Stimulated activated CD8-positive, alpha-beta memory T cell treated with anti-CD3 and anti-CD28 coated beads, Interleukin-12 subunit alpha, Interleukin-12 subunit beta, amount 100 ng/mL, for 24 hours (primary cell): ENCODE results near the gene CBL.

Experiments used
- DNase-seq: peaks from one replicate; pipeline ENCODE4 v3.0.0-alpha.2; 2020; ENCODE audit errors: extremely low read depth

The CBL gene

DNA sequence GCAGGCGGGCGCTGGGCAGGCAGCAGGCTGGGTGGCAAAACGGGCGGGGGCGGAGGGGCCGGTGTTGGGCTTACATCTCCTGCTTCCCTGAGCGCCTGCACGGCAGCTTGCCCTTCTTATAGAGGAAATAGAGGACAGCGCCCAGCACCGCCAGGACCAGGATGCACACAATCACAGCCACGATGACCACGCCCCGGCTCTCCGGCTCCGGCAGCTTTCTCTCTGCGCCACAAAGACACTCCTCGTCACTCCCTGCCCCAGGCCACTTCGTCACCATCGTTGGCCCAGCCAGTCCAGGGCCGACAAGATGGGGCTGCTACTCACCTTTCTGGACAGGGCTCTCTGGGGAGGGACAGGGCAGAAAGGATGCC, 104.5 kb downstream of the CBL start:
- DNase-seq: no peak

DNA sequence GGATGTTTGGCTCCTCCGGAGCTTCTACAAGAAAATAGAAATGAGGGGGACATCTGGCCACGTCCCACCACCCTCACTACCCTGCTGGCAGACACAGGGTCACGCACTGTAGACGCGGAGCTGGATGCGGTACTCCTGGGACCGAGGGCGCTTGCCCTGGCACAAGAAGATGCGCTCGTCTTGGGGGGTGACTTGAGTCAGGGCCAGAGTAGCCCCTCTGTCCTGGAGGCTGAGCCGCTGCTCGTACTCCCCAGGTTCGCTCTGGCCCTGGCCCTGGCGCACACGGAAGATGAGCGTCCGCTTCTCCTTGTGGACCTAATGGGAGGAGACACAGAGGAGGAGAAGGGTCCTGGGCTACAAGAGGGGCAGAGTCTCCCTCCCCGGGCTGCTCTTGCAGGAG, 108.6 kb downstream of the CBL start:
- no peak for DNase-seq

DNA sequence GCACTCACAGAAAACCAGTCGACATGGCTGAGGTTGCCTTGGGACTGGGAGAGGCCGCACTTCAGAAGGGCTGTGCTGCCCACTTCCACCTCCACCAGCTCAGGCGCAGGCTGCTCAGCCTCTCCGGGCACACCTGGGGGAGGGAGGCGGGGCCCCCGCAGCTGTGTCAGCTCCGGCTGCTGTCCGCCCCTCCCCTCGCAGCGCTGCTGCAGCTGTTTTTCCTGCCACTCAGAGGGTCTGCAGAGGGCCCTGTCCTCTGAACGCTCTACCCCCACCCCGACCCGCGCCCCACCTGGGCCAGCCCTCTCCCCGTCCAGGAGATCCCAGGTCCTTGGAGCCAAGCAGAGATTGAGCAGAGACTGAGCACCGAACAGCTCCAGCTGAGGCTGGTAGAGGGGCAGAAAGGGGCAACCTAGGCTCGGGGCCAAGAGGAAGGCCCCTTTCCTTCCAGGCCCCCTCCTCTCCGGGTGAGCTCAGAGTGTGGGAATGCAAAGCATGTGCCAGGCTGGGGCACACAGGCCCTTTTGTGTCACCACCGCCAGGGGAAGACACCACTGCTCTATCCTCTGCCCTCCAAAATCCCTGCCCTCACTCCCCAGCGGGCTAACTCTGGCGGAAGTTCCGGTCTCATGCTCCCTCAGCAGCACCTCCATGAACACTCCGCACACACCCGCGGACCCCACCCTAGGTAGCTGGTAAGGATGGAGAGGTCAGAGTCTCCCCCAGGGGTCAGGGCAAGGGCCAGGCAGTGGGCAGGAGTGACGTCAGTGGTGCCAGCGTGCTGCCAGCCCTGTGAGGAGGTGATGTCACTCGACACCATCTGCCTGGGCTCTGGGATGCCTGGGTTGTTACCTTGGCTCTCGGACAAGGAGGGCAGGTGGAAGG, 109.2 kb downstream of the CBL start:
- no peak for DNase-seq

DNA sequence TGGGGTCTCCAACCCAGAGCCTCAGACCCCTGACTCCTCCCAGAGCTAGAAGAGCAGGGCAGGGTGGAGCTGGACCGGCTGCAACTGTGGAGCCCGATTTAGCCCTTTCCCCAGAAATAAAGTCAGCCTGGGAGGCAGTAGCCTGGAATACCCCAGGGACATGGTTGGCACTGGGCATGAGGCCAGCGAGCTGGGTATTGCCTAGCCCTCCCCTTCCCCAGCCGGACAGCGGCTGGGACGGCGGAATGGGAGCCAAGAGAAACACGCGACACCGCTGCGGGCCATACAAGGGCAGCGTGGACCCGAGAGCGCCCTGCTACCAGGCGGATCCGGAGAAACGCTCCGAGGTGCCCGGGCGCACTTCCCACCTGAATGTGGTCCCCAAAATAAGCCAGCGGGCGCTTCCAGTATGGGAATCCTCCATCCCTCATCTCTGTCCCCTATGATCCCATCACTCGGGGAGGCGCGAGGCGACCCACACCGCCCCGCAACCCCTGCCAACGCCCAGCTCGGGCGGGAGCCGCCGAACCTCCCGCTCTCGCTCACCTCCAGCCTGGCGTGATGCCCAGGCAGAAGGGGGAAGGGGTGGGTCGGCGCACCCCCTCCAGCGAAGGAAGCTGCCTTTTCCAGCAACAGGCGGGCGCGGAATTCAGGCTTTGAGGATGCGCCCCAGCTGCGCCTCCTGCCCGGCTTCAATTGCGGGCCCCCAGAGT, 110.0 kb downstream of the CBL start:
- no peak for DNase-seq

DNA sequence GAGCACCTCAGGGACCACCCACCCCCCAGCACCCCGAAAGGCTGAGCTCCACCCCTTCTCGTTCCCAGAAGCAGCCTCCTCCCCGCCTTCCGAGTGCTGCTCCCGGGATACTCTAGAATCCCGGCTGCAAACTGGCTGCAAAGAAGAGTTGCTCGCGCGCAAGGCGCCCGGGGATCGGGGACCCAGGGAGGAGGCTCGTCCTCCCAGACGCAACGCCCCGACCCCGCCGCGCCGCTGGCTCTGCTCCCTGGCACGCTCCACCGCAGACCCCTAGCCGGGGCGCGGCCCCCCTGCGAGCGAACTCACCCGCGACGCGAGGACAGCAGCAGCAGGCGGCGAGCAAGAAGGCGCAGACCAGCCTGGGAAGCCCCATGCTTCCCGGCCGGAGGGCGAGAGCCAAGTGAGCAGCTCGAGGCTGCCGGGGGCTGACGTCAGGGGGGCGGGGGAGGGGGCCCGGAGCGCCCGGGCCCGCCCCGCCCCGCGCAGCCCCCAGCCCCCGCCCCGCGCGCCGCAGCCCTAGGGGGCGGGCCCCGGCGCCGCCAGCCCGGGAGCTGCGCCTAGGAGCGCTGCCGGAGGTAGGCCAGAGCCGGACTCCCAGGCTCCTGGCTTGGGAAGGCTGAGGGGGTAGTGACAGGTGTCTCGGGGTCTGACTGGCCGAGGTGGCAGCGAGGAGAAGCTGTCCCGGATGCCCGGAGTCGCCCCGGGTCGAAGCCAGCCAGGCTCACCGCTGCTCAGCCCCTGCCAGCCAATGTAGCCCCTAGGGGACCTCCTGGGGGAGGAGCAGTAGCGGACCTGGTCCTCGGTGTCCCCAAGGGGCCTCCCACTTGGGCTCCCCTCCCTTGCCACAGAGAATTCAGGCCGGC, 110.8 kb downstream of the CBL start, which contains the start of gene MCAM:
Gene MCAM (minus strand): TSS at position 402 of the 863 bp plus-strand sequence. CDS start 29 bp downstream, at position 373.
- no peak for DNase-seq

DNA sequence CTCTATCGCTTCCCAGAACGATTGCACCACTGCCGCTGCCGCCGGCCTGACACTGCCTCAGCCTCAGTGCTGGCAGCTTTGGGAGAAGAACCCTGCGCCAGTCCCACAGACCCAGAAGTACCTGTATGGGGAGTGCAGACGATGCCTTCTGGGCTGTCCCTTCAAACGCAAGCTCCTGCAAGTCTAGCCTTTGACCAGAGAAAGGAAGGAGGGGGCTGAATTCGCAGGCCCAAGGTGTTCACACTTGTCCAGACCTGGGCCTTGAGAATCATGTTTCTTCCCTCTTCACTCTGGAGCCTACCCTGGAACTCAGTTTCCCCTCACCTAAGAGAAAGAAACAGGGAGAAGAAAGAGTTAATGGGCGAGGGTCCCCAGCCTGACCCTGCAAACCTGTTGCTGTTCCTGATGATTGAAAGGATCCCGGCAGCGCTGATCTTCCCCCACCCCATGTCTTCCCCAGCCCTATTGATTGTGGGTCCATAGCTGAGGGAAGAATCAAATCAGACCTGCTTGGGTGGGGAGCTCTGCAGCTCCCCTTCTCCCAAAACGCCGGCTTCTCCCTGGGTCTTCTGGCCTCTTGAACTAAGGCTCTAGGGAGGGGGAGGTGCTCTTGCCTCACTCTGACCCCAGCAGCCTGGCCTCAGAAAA, 111.6 kb downstream of the CBL start:
- DNase-seq: no peak

DNA sequence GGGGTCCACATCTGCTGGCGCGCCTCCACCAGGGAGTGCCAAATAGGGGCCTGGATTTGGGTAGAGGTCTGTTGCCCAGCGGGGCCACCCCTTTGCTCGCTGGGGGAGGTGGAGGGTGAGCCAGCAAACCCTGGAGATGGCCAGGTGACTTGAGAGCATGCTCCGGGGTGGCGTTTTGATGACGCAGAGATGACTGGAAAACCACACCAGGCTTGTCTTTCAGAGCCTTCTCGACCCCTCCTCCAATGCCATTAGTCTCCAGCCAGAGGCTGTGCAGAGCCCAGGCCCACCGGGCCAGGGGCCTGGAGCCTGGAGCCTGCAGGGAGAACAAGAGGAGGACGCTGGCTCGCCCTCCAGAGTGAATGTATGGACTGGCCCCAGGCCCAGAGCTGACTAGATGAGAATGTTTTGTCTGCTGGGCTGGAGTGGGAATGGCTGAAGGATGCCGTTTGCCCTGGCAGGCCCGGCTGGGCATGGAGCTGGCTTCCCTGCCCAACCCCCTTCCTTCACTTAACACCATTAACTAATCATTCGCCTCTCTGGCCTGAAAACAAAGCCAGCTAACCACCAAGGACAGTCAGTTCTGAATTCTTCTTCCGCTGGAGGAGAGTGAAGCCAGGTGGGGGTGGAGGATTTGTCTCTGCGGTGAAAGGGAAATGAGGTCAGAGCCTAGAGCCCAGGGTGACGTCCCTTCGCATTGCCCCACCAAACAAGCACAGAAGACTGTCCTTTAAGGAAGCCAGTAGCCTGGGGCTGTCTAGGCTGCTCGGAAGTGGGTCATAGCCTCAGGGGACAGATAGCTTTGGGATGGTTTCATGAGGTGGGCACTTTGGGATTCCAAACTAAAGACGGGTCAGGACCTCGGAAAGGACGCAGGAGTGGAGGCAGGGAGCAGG, 112.3 kb downstream of the CBL start:
- no peak for DNase-seq

DNA sequence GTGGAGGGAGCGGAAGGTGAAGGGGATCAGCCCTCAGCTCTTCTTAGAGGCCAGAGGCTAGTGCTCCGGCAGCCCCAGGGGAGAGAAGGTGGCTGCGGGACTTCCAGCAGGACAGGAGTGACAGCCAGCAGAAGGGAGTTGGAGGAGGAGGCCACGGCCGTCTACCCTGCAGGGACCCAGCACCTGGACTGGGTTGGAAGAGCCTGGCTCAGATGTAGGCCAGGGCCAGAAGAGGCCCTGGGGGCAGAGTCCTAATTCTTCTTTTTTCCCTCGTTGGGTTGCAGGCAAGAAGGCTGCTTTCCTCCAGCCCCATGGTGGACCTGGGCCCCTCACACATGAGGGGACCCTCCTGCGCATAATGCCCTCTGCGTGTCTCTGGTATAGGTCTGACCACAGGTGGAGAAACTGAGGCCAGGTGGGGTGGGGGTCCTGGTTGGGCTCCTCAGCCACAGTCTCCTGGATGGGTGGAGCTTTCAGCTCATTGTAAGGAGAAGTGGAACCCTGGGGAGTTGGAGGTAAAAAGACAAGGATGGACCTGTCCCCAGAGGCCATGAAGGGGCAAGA, 113.1 kb downstream of the CBL start:
- no peak for DNase-seq

DNA sequence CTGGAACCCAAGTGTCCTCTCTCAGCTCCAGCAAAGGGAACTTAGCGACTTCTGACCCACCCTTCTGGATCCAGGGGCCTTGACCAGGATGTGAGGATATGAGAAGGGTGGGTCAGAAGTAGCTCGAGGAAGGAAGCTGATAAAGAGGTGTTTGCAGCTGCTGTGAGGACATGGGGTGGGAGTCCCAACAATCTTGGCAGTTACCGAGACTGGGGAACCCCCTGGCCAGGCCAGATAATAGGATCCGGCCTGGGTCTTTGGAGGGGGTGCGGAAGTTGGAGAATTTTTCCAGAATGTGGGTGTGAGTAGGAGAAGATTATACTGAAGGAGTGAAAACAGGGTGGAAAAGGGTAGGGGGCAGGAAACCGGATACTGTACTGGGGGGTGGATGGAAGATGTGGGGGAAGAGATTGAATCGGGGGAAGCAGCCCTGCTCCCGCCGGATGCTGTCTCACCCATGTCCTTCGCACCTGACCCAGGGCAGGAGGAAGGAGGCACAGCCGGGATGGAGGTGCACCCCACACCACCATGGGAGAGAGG, 113.6 kb downstream of the CBL start:
- DNase-seq: no peak

DNA sequence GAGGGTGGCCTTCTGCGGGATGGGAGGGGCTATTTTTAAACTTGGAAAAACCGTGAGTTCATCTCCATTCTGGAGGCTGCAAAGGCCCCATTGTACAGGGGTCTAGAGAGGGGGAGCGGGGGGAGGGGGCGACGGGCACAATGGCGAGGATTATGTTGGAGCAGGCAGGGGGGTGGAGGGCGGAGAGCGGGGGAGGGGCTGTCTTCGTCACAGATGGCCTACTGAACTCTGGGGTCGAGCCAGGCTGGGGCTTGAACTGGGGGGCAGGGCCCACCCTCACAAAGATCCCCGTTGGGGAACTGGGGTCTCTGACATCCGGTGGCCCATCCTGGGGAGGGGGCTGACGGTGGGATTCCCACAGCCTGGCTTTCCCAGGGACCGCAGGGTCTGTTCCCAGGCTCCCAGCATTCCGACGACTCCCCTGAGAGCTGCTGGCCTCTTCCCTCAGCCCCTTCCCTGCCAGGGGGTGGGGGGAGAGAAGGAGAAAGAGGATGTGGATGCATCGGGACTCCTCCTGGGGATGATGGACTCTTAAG, 114.2 kb downstream of the CBL start:
- no peak for DNase-seq

DNA sequence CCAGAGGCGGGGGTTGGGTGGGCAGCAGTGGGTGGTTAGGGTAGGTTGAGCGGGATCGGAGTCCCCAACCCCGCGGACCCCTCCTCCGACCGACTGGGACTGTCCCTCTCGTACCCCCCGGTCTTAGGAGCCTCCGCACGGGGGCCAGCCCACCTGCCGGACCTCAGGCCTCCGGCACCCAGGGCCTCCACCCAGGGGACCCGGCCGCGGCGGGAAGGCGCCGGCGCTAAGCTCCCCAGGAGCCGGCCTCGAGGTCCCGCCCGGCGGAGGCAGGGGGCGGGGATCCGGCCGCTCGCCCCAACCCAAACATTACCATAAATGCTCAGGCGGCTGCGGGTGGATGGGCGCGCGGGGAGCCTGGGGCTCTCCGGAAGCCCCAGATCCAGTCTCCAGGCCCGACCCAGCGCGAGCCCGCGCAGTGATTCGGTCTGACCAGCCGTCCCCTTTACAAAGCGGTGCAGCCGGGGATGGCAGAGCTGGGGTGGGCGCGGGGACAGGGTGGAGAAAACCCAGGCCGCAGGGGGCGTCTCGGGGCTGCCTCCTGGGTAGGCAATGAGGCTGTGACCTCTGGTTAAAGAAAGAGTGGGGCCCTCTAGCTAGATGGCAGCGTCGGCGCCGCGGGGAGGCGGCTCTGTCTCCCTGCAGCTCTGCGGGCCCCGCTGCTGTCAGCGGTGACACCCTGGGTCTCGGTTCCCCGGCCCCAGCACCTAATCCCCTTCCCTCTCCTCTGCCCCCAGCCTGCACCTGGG, 114.8 kb downstream of the CBL start:
- DNase-seq: no peak

DNA sequence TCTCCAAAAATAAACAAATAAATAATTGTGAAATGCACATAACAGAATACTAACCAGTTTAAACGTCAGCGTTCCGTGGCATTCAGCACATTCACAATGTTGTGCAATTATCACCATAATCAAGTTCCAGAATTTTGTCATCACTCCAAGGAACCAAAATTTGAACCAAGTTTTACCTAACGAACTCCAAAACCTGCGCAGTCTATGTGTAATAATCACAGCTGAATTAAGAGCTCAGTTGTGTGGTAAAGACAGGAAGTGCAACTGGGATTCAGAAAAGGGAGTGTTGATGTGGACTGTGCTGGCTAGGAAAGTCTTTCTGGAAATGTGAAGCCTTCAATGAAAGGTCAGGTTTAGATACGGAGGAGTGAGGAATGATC, 116.2 kb downstream of the CBL start:
- DNase-seq: no peak

DNA sequence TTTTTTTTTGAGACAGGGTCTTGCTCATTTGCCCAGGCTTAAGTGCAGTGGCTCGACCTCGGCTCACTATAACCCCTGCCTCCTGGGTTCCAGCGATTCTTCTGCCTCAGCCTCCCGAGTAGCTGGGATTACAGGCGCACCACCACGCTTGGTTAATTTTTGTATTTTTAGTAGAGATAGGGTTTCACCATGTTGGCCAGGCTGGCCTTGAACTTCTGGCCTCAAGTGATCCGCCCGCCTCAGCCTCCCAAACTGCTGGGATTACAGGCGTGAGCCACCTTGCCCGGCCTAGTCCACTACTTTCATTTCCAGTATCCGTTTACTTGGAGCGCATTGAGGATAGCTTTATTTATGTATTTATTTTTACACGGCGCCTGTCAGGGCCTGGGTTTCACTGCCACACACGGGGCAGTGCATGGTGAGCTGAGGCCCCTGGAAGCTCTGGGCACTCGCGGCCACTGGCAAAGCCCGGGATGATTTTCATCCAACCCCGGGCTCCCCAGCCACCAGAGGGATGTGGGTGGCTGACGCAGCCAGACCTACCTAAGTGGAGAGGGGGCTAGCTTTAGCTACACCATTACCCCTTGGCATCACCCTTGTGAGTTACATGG, 116.9 kb downstream of the CBL start:
- DNase-seq: no peak

DNA sequence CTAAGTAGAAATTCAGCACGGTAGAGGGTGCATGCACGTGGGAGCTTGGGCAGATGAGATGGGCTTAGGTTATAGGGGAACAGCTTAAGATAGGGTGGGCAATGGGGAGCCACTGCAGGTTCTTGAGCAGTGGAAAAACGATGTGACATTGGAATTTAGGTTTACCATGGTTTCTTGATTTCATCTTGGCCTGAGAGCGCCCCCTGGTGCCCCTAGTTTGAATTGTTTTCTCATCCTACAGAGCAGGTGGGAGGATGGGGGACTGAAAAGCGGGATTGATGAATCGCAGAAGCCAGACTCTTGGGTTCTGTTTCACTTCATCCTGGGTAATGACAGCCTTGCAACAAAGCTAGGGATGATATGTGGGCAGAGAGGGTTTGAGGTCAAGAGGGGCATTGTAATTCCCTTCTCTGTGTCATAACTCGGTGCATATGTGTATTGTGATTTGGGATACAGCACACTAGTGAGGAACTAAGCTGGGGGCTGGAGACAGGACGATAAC, 117.4 kb downstream of the CBL start:
- DNase-seq: no peak

DNA sequence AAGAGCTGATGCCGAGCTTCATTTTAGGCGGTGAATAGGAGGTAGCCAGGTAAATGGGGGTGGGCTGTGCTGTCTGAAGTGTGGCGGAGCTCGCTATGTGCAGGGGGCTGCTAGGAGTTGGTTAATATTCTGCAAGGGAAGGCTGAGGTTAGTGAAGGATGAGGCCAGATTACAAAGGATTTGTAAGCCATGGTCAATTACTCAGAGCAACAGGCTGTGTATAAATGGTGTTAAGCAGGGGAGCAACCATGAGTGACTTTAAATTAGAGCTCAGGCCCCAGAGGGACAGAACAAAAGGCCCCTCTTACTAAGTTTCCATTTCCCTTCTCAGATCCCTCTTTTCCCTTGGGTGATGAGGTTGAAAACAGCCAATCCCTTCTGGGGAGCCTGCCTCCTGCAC, 118.0 kb downstream of the CBL start:
- DNase-seq: no peak

DNA sequence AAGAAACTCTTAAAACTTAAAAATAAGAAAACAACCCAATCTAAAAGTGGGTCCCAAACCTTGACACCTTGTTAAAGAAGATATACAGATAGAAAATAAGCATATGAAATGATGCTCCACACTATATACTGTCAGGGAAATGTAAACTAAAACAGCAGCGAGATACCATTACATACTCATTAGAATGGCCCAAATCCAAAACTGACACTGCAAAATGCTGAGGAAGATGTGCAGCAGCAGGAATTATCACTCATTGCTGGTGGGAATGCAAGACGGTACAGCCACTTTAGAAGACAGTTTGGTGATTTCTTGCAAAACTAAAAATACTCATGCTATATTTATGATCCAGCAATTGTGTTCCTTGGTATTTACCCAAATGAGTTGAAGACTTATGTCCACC, 123.2 kb downstream of the CBL start:
- no peak for DNase-seq

DNA sequence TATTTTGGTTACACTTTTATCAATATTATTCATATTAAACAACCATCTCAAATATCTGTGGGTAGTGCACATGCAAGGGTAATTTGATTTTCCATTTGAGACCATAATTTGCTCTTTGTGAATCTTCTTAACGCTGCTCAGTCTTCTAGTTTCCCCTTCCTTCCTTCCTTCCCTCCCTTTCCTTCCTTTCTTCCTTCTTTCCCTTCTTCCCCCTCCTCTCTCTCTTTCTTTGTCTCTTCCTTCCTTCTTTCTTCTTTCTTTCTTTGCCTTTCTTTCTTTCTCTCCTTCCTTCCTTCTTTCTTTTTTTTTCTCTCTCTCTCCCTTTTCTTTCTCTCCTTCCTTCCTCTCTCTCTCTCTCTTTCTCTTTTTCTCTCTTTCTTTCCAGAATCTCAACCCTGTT, 124.1 kb downstream of the CBL start:
- DNase-seq: no peak

DNA sequence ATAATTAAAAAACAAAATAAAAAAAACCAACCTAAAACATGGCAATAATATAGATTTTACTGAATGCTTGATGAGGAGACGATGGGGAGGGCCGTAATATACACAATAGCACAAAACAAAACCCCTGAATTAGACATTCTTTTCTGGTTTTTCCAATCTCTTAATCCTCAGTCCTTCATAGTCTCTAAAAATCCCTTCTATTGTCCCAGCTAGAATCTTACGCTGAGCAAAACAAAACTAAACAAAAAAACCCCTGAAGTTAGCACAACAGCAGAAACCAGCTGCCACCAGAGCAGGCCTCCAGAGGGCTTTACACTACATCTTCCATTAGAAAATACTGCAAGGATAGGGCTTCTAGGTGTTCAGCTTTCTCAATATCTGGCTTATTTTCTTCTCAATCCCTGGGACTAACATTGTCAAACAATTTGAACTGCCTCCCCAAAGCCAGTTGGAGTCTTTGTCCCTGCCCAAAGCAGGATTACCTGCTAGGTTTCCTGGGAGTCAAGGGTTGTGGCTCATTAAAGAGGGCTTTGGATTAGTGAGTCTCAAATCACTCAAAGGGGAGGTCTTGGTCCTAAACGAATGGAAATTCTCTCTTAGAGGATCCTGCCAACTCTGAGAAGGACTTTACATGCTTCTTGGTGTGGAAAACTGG, 126.1 kb downstream of the CBL start:
- DNase-seq: no peak
